ENCODE results near the gene FUT2.

DNA sequence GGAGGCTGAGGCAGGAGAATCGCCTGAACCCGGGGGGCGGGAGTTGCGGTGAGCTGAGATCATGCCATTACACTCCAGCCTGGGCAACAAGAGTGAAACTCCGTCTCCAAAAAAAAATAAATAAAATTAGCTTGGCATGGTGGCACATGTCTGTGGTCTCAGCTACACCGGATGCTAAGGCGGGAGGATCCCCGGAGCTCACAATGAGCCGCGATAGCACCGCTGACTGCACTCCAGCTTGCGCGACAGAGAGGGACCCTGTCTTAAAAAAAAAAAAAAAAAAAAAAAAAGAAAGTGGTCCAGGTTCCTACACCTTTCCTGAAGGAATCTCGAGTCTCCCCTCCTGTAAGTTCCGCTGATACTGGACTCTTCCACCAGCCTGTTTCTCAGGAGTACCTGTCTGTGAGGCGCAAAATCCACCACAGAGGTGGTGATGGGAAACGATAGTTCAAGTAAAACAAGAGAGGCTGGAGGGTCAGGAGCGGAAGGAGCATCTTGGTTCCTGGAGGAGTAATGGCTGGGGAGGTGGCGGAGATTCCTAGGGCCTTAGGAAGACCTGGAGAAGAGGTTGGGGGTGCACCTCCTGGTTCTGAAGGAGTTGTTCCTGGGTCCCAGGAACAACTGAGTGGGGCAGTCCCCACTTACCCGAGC, 56.2 kb downstream of the FUT2 start:
- TF ChIP-seq, protein P1, sequence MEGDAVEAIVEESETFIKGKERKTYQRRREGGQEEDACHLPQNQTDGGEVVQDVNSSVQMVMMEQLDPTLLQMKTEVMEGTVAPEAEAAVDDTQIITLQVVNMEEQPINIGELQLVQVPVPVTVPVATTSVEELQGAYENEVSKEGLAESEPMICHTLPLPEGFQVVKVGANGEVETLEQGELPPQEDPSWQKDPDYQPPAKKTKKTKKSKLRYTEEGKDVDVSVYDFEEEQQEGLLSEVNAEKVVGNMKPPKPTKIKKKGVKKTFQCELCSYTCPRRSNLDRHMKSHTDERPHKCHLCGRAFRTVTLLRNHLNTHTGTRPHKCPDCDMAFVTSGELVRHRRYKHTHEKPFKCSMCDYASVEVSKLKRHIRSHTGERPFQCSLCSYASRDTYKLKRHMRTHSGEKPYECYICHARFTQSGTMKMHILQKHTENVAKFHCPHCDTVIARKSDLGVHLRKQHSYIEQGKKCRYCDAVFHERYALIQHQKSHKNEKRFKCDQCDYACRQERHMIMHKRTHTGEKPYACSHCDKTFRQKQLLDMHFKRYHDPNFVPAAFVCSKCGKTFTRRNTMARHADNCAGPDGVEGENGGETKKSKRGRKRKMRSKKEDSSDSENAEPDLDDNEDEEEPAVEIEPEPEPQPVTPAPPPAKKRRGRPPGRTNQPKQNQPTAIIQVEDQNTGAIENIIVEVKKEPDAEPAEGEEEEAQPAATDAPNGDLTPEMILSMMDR (IDR thresholded peaks at IDR 0.05), result no peak
- no peak for TF ChIP-seq EZH2 (IDR thresholded peaks at IDR 0.05; ENCODE audit: borderline replicate concordance, insufficient read depth, low read depth, low read length, poor library complexity, severe bottlenecking)
